Endometrial microvascular endothelial cells (primary cell): ENCODE data around the gene DUOX2. TPM values are rescaled to one million over a fixed set of nuclear protein-coding genes. Genes with fewer than 3 reads are reported as not detected.

ENCODE experiments used
- in situ Hi-C: cut with HindIII; loops from 2 replicates; pipeline ENCODE4 v1.10.0; 2017; ENCODE audit warnings: low sequenced_read_pairs, low pct_unique_long_range_greater_than_20kb; ENCODE audit errors: inconsistent ontology term
- total RNA-seq: library from RNA; depleted of rRNA; stranded (reverse); fragments of >200 nt; gene quantifications from one replicate; pipeline ENCODE4 v1.2.3, GENCODE V29; 2015; ENCODE audit errors: inconsistent ontology term

The DUOX2 gene
- total RNA-seq, 1 donor from 2014 or later, result not detected

GRCh38 chr15:45123397-45123796 lies 9.4 kb upstream of the DUOX2 start:
- in situ Hi-C loops, result no loop called here

- in situ Hi-C loops, result no loop called here
Observed at GRCh38 chr15:45122719-45123118, 8.7 kb upstream of the DUOX2 start.

DNA sequence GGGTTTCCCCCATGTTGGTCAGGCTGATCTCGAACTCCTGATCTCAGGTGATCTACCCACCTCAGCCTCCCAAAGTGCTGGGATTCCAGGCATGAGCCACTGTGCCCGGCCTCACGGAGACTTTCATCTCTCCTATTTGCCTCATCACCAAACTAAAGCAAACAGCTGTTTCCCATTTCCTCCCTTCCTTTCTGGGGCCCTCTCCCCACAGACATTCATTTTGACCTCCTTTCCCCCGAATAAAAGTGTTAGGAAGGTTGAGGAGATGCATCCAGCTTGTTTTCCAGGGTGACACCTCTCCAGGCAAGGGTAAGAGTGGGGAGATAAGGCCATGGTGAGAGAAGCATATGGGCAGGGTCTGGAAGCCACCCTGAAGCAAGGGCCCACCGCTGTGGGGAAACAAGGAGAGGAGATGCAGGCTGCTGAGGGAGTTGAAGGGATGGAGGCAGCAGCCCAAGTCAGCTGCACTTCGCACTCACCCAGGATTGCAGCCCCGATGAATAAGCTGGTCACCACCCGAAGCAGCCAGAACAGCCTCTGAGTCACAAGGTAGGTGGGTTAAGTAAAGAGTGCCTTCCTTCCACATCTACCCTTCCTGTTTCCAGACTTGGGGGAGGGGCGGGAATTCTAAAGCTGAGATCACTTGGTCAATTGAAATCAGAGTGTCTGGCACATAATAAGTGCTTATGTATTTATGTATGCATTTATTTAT lies 7.9 kb upstream of the DUOX2 start:
- in situ Hi-C loops, result no loop called here

DNA sequence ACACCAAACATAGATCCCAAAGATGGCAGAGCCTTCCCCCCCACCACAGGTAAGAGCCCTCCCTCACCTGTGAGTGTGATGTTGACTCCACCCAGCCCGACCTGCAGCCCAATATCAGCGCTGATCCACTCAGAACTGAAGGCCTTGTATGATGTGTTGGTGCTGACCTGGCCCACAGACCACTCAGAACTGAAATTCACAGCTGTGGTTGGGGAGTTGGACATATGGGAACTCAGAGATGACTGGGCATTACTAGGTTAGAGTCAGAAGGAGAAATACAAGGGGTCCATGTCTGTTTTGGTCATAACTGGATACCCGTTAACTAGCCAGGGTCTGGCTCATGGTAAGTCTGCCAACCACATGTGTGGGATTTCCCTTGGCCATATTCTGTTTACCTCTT lies 7.0 kb upstream of the DUOX2 start:
- in situ Hi-C loops, result no loop called here

DNA sequence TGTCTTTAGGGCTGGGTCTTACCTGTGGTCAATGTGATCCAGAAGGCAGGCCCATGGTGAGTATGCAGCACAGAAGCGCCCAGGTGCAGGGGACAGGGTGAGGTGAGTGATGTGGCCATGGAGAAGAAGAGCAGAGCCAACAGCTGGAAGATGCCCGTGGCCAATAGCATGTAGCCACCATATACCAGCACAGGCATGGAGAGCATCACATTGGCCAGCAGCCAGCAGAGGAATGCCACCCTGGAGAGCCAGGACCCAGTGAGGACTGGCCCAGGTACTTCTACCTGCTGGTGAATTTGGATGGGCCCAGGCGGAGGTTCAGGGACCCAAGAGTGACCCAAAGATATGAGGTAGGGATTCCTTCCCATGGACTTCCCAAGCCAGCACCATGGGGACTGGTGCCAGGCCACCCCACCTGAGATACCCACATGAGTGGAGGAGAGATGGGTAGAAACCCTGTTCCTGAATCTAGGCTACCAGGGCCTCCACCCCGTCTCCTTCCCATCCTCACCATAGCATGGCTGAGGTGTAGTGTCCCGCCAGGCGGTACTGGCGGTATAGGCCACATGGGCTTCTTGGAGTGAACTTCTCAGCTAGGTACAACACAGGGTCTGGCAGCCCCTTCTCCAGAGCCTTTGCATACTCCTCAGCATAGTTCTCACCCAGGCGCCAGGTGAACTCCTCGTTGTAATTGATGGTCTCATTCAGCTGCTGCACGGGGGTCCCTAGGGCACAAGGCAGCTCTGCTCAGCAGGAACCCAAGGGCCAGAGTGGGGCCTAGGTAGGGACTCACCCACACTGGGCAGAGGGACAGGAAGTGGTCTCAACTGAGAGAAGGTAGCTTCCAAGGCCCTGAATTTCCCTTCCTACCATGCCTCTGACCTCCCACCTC lies 6.4 kb upstream of the DUOX2 start:
- in situ Hi-C loops, result no loop called here

GRCh38 chr15:45118996-45119395 lies 5.0 kb upstream of the DUOX2 start:
- in situ Hi-C loops, result no loop called here

GRCh38 chr15:45118131-45118588 lies 4.2 kb upstream of the DUOX2 start:
- in situ Hi-C loops, result no loop called here

DNA sequence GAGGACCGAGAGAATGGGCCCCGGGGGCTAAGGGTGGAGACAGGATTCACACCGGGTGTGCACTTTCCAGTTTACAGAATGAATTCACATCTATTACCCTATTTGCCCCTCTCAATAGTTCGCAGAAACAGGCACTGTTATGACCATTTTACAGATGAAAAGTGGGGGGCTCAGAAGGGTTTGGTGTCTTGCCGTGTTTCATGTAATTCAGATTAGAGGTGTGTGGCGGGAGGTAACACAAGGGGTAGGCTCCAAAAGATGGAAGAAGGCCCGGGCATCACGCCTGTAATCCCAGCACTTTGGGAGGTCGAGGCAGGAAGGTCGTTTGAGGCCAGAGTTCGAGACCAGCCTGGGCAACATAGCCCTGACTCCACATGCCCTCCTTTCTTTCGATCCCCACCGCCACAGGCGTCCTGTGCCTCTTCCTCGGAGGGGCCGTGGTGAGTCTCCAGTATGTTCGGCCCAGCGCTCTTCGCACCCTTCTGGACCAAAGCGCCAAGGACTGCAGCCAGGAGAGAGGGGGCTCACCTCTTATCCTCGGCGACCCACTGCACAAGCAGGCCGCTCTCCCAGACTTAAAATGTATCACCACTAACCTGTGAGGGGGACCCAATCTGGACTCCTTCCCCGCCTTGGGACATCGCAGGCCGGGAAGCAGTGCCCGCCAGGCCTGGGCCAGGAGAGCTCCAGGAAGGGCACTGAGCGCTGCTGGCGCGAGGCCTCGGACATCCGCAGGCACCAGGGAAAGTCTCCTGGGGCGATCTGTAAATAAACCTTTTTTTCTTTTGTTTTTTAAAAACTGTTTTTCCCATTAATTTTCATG lies 3.5 kb upstream of the DUOX2 start:
- in situ Hi-C loops, result no loop called here

GRCh38 chr15:45116482-45117307 lies 2.7 kb upstream of the DUOX2 start:
- in situ Hi-C loops, result no loop called here

GRCh38 chr15:45116006-45116481 lies 2.1 kb upstream of the DUOX2 start:
- in situ Hi-C loops, result no loop called here

DNA sequence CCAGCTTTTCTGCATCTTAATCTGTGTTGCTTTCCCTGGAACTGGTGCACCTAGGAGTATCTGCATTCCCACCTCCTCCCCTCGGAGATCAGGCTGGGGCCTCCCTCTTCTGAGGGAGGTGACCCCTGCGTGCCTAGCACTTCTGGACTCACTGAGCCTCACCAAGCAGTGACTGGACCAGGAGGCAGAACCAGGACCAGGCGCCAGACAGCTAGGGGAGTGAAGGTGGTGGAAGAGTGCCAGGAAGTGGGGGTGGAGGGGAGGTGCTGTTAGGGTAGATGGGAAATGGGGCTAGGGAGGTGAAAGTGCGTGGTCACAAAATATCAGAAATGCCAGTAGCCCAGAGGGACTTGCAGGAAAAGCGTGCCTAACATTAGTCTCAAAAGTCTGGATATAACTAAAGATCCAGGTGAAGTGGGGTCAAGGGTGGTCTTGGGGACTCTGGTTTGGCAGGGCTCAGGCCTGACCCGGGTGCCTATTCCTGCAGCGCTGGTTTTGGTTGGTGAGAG lies 1.4 kb upstream of the DUOX2 start:
- in situ Hi-C loops, result no loop called here

GRCh38 chr15:45114751-45115085 lies 746 bp upstream of the DUOX2 start:
- in situ Hi-C loops, result no loop called here

- in situ Hi-C loops, result no loop called here
Observed at GRCh38 chr15:45113380-45113990, 487 bp downstream of the DUOX2 start.

GRCh38 chr15:45112591-45113379 lies 1.2 kb downstream of the DUOX2 start:
- in situ Hi-C loops, result no loop called here

DNA sequence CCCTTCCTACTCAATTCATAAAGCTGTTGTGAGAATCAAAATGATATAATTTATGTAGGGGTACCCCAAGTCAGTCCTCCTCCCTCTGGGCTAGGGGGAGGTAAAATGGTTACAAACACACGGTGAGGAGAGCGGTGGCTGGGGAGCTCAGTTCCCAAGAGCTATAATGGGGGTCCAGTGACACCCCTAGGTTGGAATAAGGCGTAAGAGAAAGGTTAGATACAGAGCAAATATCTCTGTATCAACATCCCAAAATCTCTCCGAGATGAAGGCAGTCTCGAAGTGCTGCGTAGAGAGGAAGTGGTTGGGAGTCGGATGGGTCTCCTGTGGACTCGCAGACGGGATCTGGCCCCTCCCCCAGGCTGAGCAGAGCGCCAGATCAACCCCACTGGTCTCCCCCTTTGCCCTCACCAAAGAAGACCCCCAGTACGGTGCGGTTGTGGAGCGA lies 1.8 kb downstream of the DUOX2 start:
- in situ Hi-C loops, result no loop called here

GRCh38 chr15:45111390-45112142 lies 2.4 kb downstream of the DUOX2 start:
- in situ Hi-C loops, result no loop called here
